Measurements from ENCODE around the gene SHISAL1. TPM values are rescaled to one million over a fixed set of nuclear protein-coding genes. Genes with fewer than 3 reads are reported as not detected.

The SHISAL1 gene
- total and polyA plus RNA-seq, 2 donors: 5.1 to 21.1 TPM

GRCh38 chr22:44269117-44269498 lies 43.6 kb downstream of the SHISAL1 start:
- DNase-seq (ENCODE audit: extremely low spot score): no peak
- Histone ChIP-seq H3K27ac (ENCODE audit: low read depth) (no peak overlapping the region), H3K4me3 (ENCODE audit: low read depth, low read length) (no peak overlapping the region), H3K4me1 (ENCODE audit: insufficient read depth) (no peaks in the 10 kb centered on the region), H3K36me3 (ENCODE audit: insufficient read depth) (no peaks in the 10 kb centered on the region)
- WGBS: 76% methylated on average over 5 of the region's 5 CpGs

GRCh38 chr22:44268431-44269116 lies 44.2 kb downstream of the SHISAL1 start:
- WGBS: 84% methylated on average over 18 of the region's 18 CpGs
- DNase-seq (ENCODE audit: extremely low spot score): no peak
- H3K27ac ChIP-seq (ENCODE audit: low read depth): no peak overlapping the region
- no peaks in the 10 kb centered on the region for H3K4me1 ChIP-seq (ENCODE audit: insufficient read depth)
- no peak overlapping the region for H3K4me3 ChIP-seq (ENCODE audit: low read depth, low read length)
- H3K36me3 ChIP-seq (ENCODE audit: insufficient read depth): no peaks in the 10 kb centered on the region

- WGBS: 86% methylated on average over 5 of the region's 5 CpGs
- no peak for DNase-seq (ENCODE audit: extremely low spot score)
These were observed 44.9 kb downstream of the SHISAL1 start for GRCh38 chr22:44267856-44268255.

GRCh38 chr22:44266796-44267760 lies 45.7 kb downstream of the SHISAL1 start:
- Histone ChIP-seq H3K36me3 (ENCODE audit: insufficient read depth) (no peaks in the 10 kb centered on the region), H3K4me3 (ENCODE audit: low read depth, low read length) (no peak overlapping the region), H3K4me1 (ENCODE audit: insufficient read depth) (no peaks in the 10 kb centered on the region), H3K27ac (ENCODE audit: low read depth) (no peak overlapping the region)
- 71% methylated on average over 26 of the region's 26 CpGs for WGBS
- DNase-seq (ENCODE audit: extremely low spot score): no peak

More at GRCh38 chr22:44267856-44268255, 44.9 kb downstream of the SHISAL1 start:
- no peak overlapping the region for H3K27ac ChIP-seq (ENCODE audit: low read depth)
- H3K4me3 ChIP-seq (ENCODE audit: low read depth, low read length): no peak overlapping the region
- no peaks in the 10 kb centered on the region for H3K4me1 ChIP-seq (ENCODE audit: insufficient read depth)
- no peaks in the 10 kb centered on the region for H3K36me3 ChIP-seq (ENCODE audit: insufficient read depth)

- no peaks in the 10 kb centered on the region for H3K4me1 ChIP-seq (ENCODE audit: insufficient read depth)
- DNase-seq (ENCODE audit: extremely low spot score): no peak
- 87% methylated on average over 6 of the region's 6 CpGs for WGBS
- H3K4me3 ChIP-seq (ENCODE audit: low read depth, low read length): no peak overlapping the region
- H3K36me3 ChIP-seq (ENCODE audit: insufficient read depth): no peaks in the 10 kb centered on the region
- no peak overlapping the region for H3K27ac ChIP-seq (ENCODE audit: low read depth)
These were observed 49.2 kb downstream of the SHISAL1 start for GRCh38 chr22:44263547-44263946.

GRCh38 chr22:44261861-44262595 lies 50.7 kb downstream of the SHISAL1 start:
- no peaks in the 10 kb centered on the region for H3K36me3 ChIP-seq (ENCODE audit: insufficient read depth)
- no peaks in the 10 kb centered on the region for H3K4me1 ChIP-seq (ENCODE audit: insufficient read depth)
- DNase-seq (ENCODE audit: extremely low spot score): no peak
- no peak overlapping the region for H3K4me3 ChIP-seq (ENCODE audit: low read depth, low read length)
- no peak overlapping the region for H3K27ac ChIP-seq (ENCODE audit: low read depth)
- WGBS: 65% methylated on average over 12 of the region's 12 CpGs

GRCh38 chr22:44261164-44261860 lies 51.4 kb downstream of the SHISAL1 start:
- Histone ChIP-seq H3K4me3 (ENCODE audit: low read depth, low read length) (no peak overlapping the region), H3K4me1 (ENCODE audit: insufficient read depth) (no peaks in the 10 kb centered on the region), H3K36me3 (ENCODE audit: insufficient read depth) (no peaks in the 10 kb centered on the region), H3K27ac (ENCODE audit: low read depth) (no peak overlapping the region)
- no peak for DNase-seq (ENCODE audit: extremely low spot score)
- 75% methylated on average over 14 of the region's 14 CpGs for WGBS

GRCh38 chr22:44260216-44261035 lies 52.3 kb downstream of the SHISAL1 start:
- DNase-seq (ENCODE audit: extremely low spot score): no peak
- Histone ChIP-seq H3K4me1 (ENCODE audit: insufficient read depth) (no peaks in the 10 kb centered on the region), H3K27ac (ENCODE audit: low read depth) (no peak overlapping the region), H3K36me3 (ENCODE audit: insufficient read depth) (no peaks in the 10 kb centered on the region), H3K4me3 (ENCODE audit: low read depth, low read length) (no peak overlapping the region)
- 84% methylated on average over 16 of the region's 16 CpGs for WGBS

- DNase-seq (ENCODE audit: extremely low spot score): no peak
- Histone ChIP-seq H3K36me3 (ENCODE audit: insufficient read depth) (no peaks in the 10 kb centered on the region), H3K27ac (ENCODE audit: low read depth) (no peak overlapping the region), H3K4me3 (ENCODE audit: low read depth, low read length) (no peak overlapping the region), H3K4me1 (ENCODE audit: insufficient read depth) (no peaks in the 10 kb centered on the region)
- 79% methylated on average over 19 of the region's 19 CpGs for WGBS
These were observed 53.2 kb downstream of the SHISAL1 start for GRCh38 chr22:44259366-44260215.

GRCh38 chr22:44256556-44257485 lies 55.9 kb downstream of the SHISAL1 start:
- 57% methylated on average over 13 of the region's 13 CpGs for WGBS
- no peak for DNase-seq (ENCODE audit: extremely low spot score)
- Histone ChIP-seq H3K4me1 (ENCODE audit: insufficient read depth) (no peaks in the 10 kb centered on the region), H3K36me3 (ENCODE audit: insufficient read depth) (no peaks in the 10 kb centered on the region), H3K27ac (ENCODE audit: low read depth) (no peak overlapping the region), H3K4me3 (ENCODE audit: low read depth, low read length) (no peak overlapping the region)

GRCh38 chr22:44256085-44256484 lies 56.7 kb downstream of the SHISAL1 start:
- WGBS: 88% methylated on average over 6 of the region's 6 CpGs
- Histone ChIP-seq H3K36me3 (ENCODE audit: insufficient read depth) (no peaks in the 10 kb centered on the region), H3K27ac (ENCODE audit: low read depth) (no peak overlapping the region), H3K4me1 (ENCODE audit: insufficient read depth) (no peaks in the 10 kb centered on the region), H3K4me3 (ENCODE audit: low read depth, low read length) (no peak overlapping the region)
- no peak for DNase-seq (ENCODE audit: extremely low spot score)

All from urinary bladder (tissue), 4 donors.